GF-D8 (cell line): ENCODE results near the gene MARK4.
"Not testable (repeated sequence)": the region's sequence is repeated elsewhere in the genome, so short reads cannot be mapped to it uniquely, and the experiment has no call there.

ENCODE experiments used
- DNase-seq: peaks from one replicate; lab custom pipeline; 2025; lab: John Stamatoyannopoulos, UW

Gene MARK4

GRCh38 chr19:45305421-45305820, 54.4 kb downstream of the MARK4 start:
- no peak for DNase-seq

GRCh38 chr19:45306040-45306439, 55.0 kb downstream of the MARK4 start:
- no peak for DNase-seq

- DNase-seq = no peak
Observed at GRCh38 chr19:45306518-45307027, 55.5 kb downstream of the MARK4 start.

- DNase-seq = no peak
Observed at GRCh38 chr19:45307361-45307760, 56.3 kb downstream of the MARK4 start.

- not testable (repeated sequence) for DNase-seq
Observed at GRCh38 chr19:45309322-45309721, 58.3 kb downstream of the MARK4 start.

GRCh38 chr19:45311621-45312020, 60.5 kb downstream of the MARK4 start:
- DNase-seq = no peak

- not testable (repeated sequence) for DNase-seq
Observed at GRCh38 chr19:45312285-45312684, 61.2 kb downstream of the MARK4 start.

GRCh38 chr19:45314708-45315245, 63.7 kb downstream of the MARK4 start:
- DNase-seq = no peak

GRCh38 chr19:45315304-45315703, 64.2 kb downstream of the MARK4 start:
- DNase-seq = no peak

GRCh38 chr19:45320997-45321775, 70.1 kb downstream of the MARK4 start:
- no peak for DNase-seq

- no peak for DNase-seq
Observed at GRCh38 chr19:45321848-45322247, 70.8 kb downstream of the MARK4 start.

- no peak for DNase-seq
Observed at GRCh38 chr19:45322311-45322710, 71.2 kb downstream of the MARK4 start.

GRCh38 chr19:45322744-45323281, 71.7 kb downstream of the MARK4 start, which contains the start of gene CKM:
Gene CKM, minus strand, starts transcription at chr19:45322875. Its CDS starts 3,162 bp downstream, at chr19:45319713.
- no peak for DNase-seq

GRCh38 chr19:45323671-45324081, 72.6 kb downstream of the MARK4 start:
- DNase-seq = no peak

GRCh38 chr19:45324349-45324907, 73.4 kb downstream of the MARK4 start:
- no peak for DNase-seq

GRCh38 chr19:45327404-45328143, 76.5 kb downstream of the MARK4 start:
- no peak for DNase-seq

GRCh38 chr19:45331411-45331810, 80.3 kb downstream of the MARK4 start:
- DNase-seq = no peak

GRCh38 chr19:45333609-45334303, 82.7 kb downstream of the MARK4 start:
- DNase-seq = no peak

- DNase-seq = not testable (repeated sequence)
Observed at GRCh38 chr19:45334881-45335280, 83.8 kb downstream of the MARK4 start.

- DNase-seq = no peak
Observed at GRCh38 chr19:45336696-45337251, 85.7 kb downstream of the MARK4 start.

GRCh38 chr19:45339629-45340028, 88.6 kb downstream of the MARK4 start:
- no peak for DNase-seq
